ENCODE data around the gene MSI2. TPM values are rescaled to one million over a fixed set of nuclear protein-coding genes. Genes with fewer than 3 reads are reported as not detected.

The MSI2 gene
- polyA plus RNA-seq, 3 donors from 2014 or later = 0.88 to 3.6 (median 2.4) TPM

- no peaks in the 10 kb centered on the region for H3K9me3 Mint-ChIP-seq
- no peak for DNase-seq
- no peak overlapping the region for H3K4me3 Mint-ChIP-seq
- H3K4me1 Mint-ChIP-seq = peaks cover 0 to 1% of the 10 kb centered on the region in 2 donors
- peaks cover 0 to 5% (median 2%) of the 10 kb centered on the region in 3 donors for H3K27me3 Mint-ChIP-seq (ENCODE audit: low read depth in 3 of 3)
- H3K27ac Mint-ChIP-seq = no peak overlapping the region
- H3K36me3 Mint-ChIP-seq = peaks cover 9 to 22% (median 13%) of the 10 kb centered on the region in 3 donors
Measured at GRCh38 chr17:57633236-57633635, 376.9 kb downstream of the MSI2 start.

- no peak for DNase-seq
- Mint-ChIP-seq H3K27me3 (ENCODE audit: low read depth in 3 of 3) (peaks cover 0 to 3% (median 2%) of the 10 kb centered on the region in 3 donors), H3K36me3 (peaks cover 9 to 21% (median 12%) of the 10 kb centered on the region in 3 donors), H3K4me1 (peaks cover 0 to 1% of the 10 kb centered on the region in 2 donors), H3K9me3 (no peaks in the 10 kb centered on the region), H3K4me3 (no peak overlapping the region), H3K27ac (peak overlapping the region in 1 of 6 donors; percentile 17)
Measured at GRCh38 chr17:57634713-57635465, 378.6 kb downstream of the MSI2 start.

GRCh38 chr17:57636274-57636673, 380.0 kb downstream of the MSI2 start:
- Mint-ChIP-seq H3K9me3 (no peaks in the 10 kb centered on the region), H3K27me3 (ENCODE audit: low read depth in 3 of 3) (peaks cover 0 to 6% (median 2%) of the 10 kb centered on the region in 3 donors), H3K4me1 (peaks cover 0 to 1% of the 10 kb centered on the region in 2 donors), H3K4me3 (no peak overlapping the region), H3K27ac (no peak overlapping the region), H3K36me3 (peaks cover 8 to 24% (median 15%) of the 10 kb centered on the region in 3 donors)
- no peak for DNase-seq

- Mint-ChIP-seq H3K36me3 (peaks cover 7 to 22% (median 18%) of the 10 kb centered on the region in 3 donors), H3K27ac (peak overlapping the region in 1 of 6 donors; percentile 57)
Measured at GRCh38 chr17:57636985-57637665, 380.8 kb downstream of the MSI2 start.

GRCh38 chr17:57637666-57638010, 381.3 kb downstream of the MSI2 start:
- H3K27me3 Mint-ChIP-seq (ENCODE audit: low read depth in 3 of 3) = peaks cover 0 to 6% (median 2%) of the 10 kb centered on the region in 3 donors

More at GRCh38 chr17:57636985-57637665, 380.8 kb downstream of the MSI2 start:
- H3K27me3 Mint-ChIP-seq (ENCODE audit: low read depth in 3 of 3) = peaks cover 0 to 6% (median 2%) of the 10 kb centered on the region in 3 donors
- H3K4me3 Mint-ChIP-seq = no peak overlapping the region
- H3K4me1 Mint-ChIP-seq = no peaks in the 10 kb centered on the region
- H3K9me3 Mint-ChIP-seq = no peaks in the 10 kb centered on the region
- DNase-seq = no peak

GRCh38 chr17:57638284-57638683, 382.0 kb downstream of the MSI2 start:
- H3K36me3 Mint-ChIP-seq = peaks cover 7 to 18% (median 15%) of the 10 kb centered on the region in 3 donors
- no peak for DNase-seq
- no peak overlapping the region for H3K27ac Mint-ChIP-seq
- H3K4me1 Mint-ChIP-seq = no peaks in the 10 kb centered on the region
- H3K9me3 Mint-ChIP-seq = no peaks in the 10 kb centered on the region
- H3K4me3 Mint-ChIP-seq = no peak overlapping the region
- H3K27me3 Mint-ChIP-seq (ENCODE audit: low read depth in 3 of 3) = peaks cover 0 to 6% (median 2%) of the 10 kb centered on the region in 3 donors

More at GRCh38 chr17:57637666-57638010, 381.3 kb downstream of the MSI2 start:
- H3K4me3 Mint-ChIP-seq = no peak overlapping the region
- H3K4me1 Mint-ChIP-seq = no peaks in the 10 kb centered on the region
- peaks cover 7 to 19% (median 18%) of the 10 kb centered on the region in 3 donors for H3K36me3 Mint-ChIP-seq
- no peaks in the 10 kb centered on the region for H3K9me3 Mint-ChIP-seq
- DNase-seq = no peak
- no peak overlapping the region for H3K27ac Mint-ChIP-seq

GRCh38 chr17:57639381-57639780, 383.1 kb downstream of the MSI2 start:
- Mint-ChIP-seq H3K9me3 (no peaks in the 10 kb centered on the region), H3K4me1 (no peaks in the 10 kb centered on the region), H3K27me3 (ENCODE audit: low read depth in 3 of 3) (peaks cover 0 to 5% (median 2%) of the 10 kb centered on the region in 3 donors), H3K4me3 (no peak overlapping the region), H3K36me3 (peaks cover 0 to 14% (median 13%) of the 10 kb centered on the region in 3 donors), H3K27ac (no peak overlapping the region)
- DNase-seq = no peak

- no peak overlapping the region for H3K27ac Mint-ChIP-seq
- no peaks in the 10 kb centered on the region for H3K9me3 Mint-ChIP-seq
- H3K36me3 Mint-ChIP-seq = peaks cover 0 to 14% (median 9%) of the 10 kb centered on the region in 3 donors
- H3K27me3 Mint-ChIP-seq (ENCODE audit: low read depth in 3 of 3) = peaks cover 0 to 4% (median 2%) of the 10 kb centered on the region in 3 donors
- no peak overlapping the region for H3K4me3 Mint-ChIP-seq
- no peaks in the 10 kb centered on the region for H3K4me1 Mint-ChIP-seq
- no peak for DNase-seq
Measured at GRCh38 chr17:57640079-57640478, 383.8 kb downstream of the MSI2 start.

- H3K9me3 Mint-ChIP-seq = no peaks in the 10 kb centered on the region
- DNase-seq = no peak
- H3K27me3 Mint-ChIP-seq (ENCODE audit: low read depth in 3 of 3) = peaks cover 0 to 4% (median 2%) of the 10 kb centered on the region in 3 donors
- no peak overlapping the region for H3K4me3 Mint-ChIP-seq
- peaks cover 11 to 13% of the 10 kb centered on the region in 2 donors for H3K4me1 Mint-ChIP-seq
- peak overlapping the region in 1 of 6 donors; percentile 4 for H3K27ac Mint-ChIP-seq
- peaks cover 0 to 14% (median 9%) of the 10 kb centered on the region in 3 donors for H3K36me3 Mint-ChIP-seq
Measured at GRCh38 chr17:57641761-57642160, 385.4 kb downstream of the MSI2 start.

- H3K27ac Mint-ChIP-seq = no peak overlapping the region
- H3K4me3 Mint-ChIP-seq = no peak overlapping the region
- H3K27me3 Mint-ChIP-seq (ENCODE audit: low read depth in 3 of 3) = peaks cover 0 to 3% (median 2%) of the 10 kb centered on the region in 3 donors
- peaks cover 13 to 14% of the 10 kb centered on the region in 2 donors for H3K4me1 Mint-ChIP-seq
- no peak for DNase-seq
- no peaks in the 10 kb centered on the region for H3K9me3 Mint-ChIP-seq
- peaks cover 0 to 14% (median 5%) of the 10 kb centered on the region in 3 donors for H3K36me3 Mint-ChIP-seq
Measured at GRCh38 chr17:57643062-57643461, 386.7 kb downstream of the MSI2 start.

- DNase-seq = no peak
- Mint-ChIP-seq H3K4me1 (peaks cover 13 to 14% of the 10 kb centered on the region in 2 donors), H3K4me3 (no peak overlapping the region), H3K27ac (peak overlapping the region in 2 of 6 donors; percentile 0 to 22), H3K27me3 (ENCODE audit: low read depth in 3 of 3) (peaks cover 0 to 3% (median 2%) of the 10 kb centered on the region in 3 donors), H3K9me3 (no peaks in the 10 kb centered on the region), H3K36me3 (peaks cover 0 to 14% (median 5%) of the 10 kb centered on the region in 3 donors)
Measured at GRCh38 chr17:57644326-57644725, 388.0 kb downstream of the MSI2 start.

- H3K4me1 Mint-ChIP-seq = peaks cover 13 to 14% of the 10 kb centered on the region in 2 donors
- H3K9me3 Mint-ChIP-seq = no peaks in the 10 kb centered on the region
- DNase-seq = peak; percentile 19 to 51 (median 25)
- peaks cover 0 to 2% (median 0%) of the 10 kb centered on the region in 3 donors for H3K27me3 Mint-ChIP-seq (ENCODE audit: low read depth in 3 of 3)
- peak overlapping the region; percentile 5 to 94 (median 46) for H3K27ac Mint-ChIP-seq
- H3K4me3 Mint-ChIP-seq = peak overlapping the region in 3 of 5 donors; percentile 33 to 80 (median 40)
- peaks cover 0 to 16% (median 4%) of the 10 kb centered on the region in 3 donors for H3K36me3 Mint-ChIP-seq
Measured at GRCh38 chr17:57645950-57646665, 389.8 kb downstream of the MSI2 start.

GRCh38 chr17:57648720-57649119, 392.4 kb downstream of the MSI2 start:
- no peak for DNase-seq
- no peaks in the 10 kb centered on the region for H3K9me3 Mint-ChIP-seq
- H3K4me3 Mint-ChIP-seq = no peak overlapping the region
- peaks cover 0 to 3% (median 2%) of the 10 kb centered on the region in 3 donors for H3K27me3 Mint-ChIP-seq (ENCODE audit: low read depth in 3 of 3)
- peaks cover 0 to 11% (median 5%) of the 10 kb centered on the region in 3 donors for H3K36me3 Mint-ChIP-seq
- H3K27ac Mint-ChIP-seq = no peak overlapping the region
- peaks cover 17 to 18% of the 10 kb centered on the region in 2 donors for H3K4me1 Mint-ChIP-seq

All from immature natural killer cell (primary cell).